HG03432 (cell line): Measurements from ENCODE around the gene PRKCD.
A peak's percentile ranks its signal among the peaks of the same experiment; 100 is the strongest.

Source experiments
- ATAC-seq: cut with Tn5 transposase; IDR thresholded peaks from one replicate; pipeline ENCODE4 v1.9.1; 2021; ENCODE audit warnings: mild to moderate bottlenecking, moderate library complexity; ENCODE audit not compliant: unreplicated experiment

Gene PRKCD

DNA sequence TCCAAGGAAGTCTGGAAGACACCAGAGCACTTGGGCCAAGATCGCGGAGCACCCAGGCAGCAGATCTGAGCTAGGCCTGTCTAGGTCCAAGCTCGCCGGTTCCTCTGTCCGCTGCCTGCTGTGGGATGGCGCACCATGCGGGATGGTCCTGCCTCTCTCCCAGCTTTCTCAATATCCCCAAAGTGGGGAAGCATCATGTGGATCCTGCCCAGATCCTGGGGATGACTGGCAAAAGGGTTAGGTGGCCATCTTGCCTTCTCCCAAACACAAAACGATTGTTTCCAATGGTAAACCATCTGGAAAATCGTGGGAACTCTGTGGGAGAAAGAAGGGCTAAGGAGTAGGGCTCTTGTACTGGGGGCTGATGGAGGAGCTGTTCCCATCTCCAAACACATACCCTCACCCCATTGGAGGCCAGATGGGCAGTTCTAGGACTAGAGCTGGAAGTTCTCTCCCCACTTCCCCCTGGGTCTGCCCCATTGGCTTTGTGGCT is 8.9 kb downstream of the PRKCD start:
- no peak for ATAC-seq

DNA sequence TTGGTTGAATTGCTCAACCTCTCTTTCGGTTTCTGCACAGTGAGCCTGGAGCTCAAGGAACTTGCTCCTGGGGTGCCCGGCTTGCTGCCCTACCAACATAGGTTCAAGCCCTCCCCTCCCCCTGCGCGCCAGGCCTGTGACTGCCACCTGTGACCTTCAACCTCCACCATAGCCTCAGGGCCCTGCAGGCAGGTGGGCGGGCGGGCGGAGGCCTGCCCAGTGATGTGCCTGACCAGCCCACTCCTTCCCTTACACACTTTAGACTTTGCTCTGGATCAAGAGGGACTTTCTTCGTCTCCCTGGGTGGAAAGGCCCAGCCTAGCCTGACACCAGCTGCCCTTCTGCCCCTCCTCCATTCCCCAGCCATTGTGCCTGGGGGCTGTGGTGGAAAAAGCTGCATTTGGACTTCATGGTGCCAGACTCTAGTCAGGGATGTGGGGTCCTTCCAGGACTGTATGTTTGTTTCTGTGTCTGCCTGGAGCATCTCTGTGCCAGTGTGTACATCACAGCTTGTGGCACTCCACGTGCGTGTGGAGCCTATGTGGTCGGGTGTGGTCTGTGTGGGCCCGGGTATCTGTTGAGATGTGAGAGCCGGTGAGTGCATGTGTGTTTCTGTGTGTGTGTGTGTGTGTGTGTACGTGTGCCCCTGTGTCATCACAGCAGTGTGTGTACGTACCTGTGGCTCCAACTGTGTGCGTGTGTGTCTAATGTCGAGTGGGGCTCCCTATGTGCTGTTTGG is 9.5 kb downstream of the PRKCD start:
- ATAC-seq = peak; percentile 43

DNA sequence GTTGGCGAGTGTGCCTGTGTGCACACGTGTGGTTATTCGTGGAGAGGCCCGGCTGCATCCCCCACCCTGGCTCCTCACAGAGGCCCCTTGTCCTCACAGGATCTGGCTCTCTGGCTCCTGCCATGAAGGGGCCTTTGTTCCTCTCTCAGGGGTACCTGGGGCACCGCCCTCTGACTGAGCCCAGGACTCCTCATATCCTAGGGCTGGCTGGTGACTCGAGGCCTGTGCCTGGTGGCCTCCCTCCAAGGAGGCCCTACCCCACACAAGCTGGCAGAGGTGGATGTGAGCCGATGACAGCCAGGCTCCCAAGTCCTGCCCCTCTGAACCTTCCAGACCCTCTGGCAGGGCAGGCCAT is 10.0 kb downstream of the PRKCD start:
- ATAC-seq = no peak

DNA sequence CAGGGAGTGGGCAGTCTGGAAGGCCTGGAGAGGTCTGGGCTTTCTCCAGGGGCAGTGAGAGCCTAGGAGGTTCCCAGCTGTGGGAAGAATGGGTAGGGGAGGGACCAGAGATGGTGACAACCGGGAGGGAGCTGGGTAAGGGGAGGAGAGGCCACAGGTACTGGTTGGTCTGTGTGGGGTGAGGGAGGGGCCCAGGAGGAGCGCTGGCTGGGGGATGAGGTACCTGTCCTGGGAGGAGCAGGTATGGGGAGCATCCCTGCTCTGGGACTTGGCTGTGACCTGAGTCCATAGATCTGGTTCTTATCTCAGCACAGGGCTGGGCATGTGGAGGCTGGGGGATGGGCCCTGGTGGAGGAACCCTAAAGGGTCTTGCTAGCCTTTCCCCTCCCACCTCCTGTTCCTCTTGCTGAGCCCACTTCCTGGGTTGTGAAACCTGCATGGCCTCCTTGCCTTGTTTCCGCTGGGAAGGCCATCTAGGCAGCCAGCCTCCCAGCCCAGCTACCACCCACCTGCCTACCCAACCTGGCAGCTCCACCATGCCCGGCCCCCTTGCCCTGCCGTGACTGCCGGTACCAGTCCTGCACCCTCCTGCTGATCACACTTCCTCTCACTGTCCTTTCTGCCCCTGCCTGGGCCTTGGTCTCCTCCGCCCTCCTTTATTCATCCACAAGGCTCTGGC is 11.0 kb downstream of the PRKCD start:
- no peak for ATAC-seq

DNA sequence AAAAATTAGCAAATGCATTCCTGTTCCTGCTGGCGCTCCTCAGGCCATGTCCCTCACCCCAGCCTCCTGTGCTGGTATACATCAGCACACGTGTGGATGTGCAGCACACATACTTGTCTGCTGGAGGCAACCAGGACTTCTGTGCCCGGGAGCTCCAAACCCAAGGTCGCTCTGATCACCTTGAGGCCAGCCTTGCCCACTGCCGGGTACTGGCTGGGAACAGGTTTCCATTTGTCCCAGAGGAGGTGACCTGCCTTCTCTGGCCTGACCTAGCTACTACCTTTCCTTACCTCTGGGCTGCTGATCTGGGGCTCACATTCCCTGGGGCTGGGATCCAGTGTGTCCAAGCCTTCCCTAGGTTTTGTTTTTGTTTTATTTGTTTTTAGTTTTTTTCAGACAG is 12.1 kb downstream of the PRKCD start:
- ATAC-seq = no peak

DNA sequence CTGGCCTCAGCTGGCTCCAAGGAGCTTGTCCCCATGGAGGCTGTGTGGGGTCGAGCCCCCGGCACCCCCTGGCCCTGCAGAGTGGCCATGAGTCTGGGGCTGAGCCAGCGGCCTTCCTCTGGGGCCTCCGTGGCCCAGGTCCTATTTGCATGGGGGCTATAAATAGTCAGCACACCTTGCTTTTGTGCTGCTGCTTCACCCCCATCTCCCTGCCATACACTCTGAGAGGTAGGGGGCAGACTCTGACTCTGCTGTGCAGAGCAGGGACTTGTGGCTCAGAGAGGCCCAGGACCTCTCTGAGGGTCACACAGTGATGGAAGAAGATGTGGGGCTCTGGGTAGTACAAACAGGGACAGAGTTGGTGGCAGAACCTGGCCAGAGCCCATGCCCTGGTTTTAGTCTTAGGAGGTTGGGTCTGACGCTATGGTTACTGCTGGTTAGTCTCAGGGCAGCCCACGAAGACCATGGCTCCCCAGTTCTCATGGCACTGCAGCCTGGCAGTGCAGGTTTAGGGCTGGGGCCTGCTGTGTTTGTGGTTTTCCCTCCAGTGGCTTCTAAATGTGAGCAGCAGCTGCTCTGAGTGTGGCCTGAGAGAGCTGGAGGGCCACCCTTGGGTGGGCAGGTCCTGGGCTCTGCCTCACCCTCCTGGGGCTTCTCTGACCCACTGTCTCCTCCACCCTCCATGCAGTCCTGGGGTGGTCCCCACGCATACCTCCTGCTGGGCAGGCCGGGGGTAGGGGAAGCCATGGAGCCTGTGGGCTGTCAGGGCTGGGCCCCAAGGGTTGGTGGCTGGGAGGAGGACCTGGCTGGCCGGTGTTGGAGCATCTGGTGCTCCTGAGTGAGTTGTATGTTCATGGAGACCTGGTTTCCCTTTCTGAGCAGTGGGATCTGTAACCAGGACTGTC is 13.6 kb downstream of the PRKCD start:
- ATAC-seq = peak; percentile 46

DNA sequence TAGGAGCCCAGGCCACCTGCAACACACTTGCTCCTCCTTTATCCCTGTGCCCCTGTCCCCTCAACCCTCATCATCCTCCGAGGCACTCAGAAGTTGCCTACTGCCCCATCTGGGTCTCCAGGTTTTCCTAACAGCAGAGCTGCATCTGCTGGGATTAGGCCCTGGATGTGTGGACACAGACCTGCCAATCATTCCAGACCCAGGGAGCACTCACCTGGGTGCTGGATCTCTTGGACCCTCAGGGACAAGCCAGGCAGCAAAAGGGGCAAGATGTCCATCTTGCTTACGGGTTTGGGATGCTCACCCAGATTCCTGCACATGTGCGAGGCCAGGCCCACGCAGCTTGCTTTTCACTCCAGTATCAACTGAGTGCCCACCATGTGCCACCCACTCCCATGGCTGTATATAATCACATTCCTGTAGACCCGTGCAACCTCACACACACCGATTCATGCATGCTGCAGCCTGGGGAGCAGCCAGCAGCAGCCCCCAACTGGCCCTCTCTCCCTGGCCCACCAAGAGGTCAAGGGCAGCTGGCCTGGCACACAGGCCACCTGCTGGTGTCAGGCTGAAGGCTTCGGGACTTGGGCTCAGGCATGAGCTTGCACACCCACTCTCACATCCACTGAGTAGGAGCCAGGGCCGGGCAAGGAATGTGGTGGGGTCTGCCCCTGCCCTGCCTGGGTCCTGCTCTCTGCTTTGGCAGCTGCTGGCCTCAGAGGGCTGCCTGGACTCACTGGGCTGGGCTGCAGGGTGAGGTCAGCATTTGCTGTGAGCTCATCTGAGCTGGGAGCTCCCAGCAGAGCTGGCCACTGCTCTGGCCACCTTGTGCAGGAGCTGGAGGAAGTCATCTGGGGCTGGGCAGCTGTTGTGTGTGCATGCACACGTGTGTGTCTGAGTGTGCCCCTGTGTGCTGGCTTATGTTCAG is 14.9 kb downstream of the PRKCD start:
- no peak for ATAC-seq

DNA sequence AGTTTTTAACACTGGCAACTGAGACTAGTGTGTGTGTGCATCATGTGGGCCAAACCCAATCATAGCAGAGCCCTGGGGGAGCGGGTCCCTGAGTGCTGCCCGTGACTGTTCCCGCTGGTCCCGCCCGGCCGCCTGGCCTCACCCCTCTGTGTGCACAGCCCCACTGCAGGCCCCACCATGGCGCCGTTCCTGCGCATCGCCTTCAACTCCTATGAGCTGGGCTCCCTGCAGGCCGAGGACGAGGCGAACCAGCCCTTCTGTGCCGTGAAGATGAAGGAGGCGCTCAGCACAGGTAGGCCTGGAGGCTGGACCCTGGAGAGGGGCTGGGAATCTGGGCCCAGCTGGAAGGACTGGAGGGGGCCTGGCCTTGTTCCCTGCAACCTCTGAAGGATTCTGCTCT is 17.2 kb downstream of the PRKCD start:
- ATAC-seq = no peak

DNA sequence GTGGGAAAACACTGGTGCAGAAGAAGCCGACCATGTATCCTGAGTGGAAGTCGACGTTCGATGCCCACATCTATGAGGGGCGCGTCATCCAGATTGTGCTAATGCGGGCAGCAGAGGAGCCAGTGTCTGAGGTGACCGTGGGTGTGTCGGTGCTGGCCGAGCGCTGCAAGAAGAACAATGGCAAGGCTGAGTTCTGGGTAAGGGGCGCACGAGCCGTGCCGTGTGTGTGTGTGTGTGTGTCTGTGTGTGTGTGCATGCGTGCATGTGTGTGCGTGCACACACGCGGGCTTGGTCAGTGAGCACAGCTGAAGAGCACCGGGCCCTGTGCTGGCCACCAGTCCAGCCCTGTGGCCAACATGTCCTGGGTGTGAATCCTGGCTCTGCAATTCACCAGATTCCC is 18.6 kb downstream of the PRKCD start:
- ATAC-seq = no peak

DNA sequence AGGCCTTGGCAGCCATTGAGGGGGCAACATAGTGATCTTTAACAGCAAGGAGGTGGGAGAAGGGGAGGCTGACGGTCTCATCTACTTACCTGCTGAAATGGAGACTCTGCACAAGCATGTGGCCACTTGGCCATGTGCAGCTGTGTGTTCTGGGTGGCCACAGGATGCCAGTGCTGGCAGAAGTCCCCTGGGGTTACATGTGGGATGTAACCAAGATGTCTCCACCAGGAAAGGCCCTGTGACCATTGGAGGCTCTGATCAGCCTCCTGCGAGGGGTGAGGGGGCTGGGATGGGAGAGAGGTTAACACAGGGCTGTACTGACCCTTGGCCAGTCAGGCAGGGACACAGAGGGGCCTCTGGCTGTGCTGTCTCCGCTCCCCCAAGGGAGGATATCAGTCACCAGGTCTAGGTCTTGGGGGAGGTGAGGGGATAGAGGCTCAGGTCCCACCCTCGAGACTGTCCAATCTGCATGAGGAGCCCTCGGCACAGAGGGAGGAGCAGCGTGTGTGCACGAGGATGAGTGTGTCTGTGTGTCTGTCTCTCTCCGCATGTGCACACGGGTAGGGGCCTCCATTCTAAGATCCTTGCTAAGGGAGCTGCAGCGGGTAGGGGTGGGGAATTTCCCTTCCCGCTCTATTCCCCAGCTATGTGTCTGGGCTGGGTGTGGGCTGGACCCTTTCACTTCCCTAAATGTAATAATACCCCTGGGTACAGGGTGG is 19.5 kb downstream of the PRKCD start:
- peak; percentile 92 for ATAC-seq

DNA sequence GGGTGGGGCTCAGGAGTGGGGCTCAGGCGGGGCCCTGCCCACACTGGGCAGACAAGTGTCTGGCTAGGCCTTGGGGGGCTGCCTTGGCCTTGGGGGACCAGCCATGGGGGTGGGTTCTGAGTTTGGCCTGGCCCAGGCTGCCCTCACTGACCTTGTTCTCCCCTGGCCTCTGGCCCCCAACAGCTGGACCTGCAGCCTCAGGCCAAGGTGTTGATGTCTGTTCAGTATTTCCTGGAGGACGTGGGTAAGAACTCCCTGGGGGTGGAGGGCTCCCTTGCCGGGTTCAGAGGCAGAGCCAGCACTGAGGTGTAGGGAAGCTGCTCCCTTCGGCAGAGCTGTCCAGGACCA is 20.0 kb downstream of the PRKCD start:
- ATAC-seq = peak; percentile 27

DNA sequence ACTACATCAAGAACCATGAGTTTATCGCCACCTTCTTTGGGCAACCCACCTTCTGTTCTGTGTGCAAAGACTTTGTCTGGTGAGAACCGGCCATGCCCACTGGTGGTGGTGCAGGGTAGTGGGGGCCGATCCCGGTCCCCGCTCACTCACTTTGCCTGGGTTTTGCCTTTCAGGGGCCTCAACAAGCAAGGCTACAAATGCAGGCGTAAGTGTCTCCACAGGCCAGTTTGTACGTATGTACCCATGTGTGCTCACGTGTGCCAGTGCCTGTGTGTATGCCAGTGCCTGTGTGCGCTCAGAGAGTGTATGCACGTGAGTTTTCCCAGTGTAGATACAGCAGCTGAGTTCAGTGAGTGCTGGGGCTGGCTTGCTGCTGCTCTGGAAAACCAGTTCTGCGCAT is 20.5 kb downstream of the PRKCD start:
- ATAC-seq = no peak

DNA sequence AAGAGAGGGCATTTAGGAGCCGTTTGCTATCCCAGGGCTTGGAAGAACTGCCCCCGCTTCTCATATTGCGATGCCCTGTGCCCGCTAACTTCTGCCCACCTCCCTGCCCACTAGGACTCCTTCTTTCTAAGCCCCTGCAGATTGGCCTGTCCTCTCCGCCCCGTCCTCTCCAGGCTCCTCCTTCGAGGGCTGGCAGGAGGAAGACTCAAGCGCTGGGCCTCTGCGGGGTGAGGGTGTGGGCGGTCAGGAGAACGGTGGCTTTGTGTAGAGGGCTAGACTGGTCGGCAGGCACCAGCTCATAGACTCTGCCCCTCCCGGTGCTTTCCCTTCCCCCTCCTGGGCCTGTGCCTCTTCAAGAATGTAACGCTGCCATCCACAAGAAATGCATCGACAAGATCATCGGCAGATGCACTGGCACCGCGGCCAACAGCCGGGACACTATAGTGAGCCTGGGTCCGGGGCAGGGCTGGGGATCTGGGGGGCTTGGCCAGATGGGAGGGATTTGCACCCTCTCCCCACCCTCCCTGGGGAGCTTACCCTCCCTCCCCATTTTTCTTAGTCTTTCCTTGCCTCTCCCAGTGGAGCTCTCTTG is 21.9 kb downstream of the PRKCD start:
- no peak for ATAC-seq

DNA sequence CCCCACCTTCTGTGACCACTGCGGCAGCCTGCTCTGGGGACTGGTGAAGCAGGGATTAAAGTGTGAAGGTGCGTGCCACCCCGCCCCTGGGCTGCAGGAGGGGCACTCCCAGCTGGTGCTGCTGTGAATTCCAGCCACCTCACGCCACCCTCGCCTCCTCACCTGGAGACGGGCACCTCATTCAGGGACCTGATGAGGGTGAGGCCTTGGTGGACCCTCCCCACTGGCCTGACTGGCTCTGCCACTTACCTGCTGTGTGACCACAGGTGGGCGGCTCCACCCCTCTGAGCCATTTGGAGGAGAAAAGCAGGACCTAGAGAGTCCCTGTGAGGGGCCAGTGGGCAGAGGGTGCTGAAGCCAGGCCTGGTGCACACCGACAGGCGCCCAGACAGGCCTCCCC is 22.5 kb downstream of the PRKCD start:
- ATAC-seq = no peak

DNA sequence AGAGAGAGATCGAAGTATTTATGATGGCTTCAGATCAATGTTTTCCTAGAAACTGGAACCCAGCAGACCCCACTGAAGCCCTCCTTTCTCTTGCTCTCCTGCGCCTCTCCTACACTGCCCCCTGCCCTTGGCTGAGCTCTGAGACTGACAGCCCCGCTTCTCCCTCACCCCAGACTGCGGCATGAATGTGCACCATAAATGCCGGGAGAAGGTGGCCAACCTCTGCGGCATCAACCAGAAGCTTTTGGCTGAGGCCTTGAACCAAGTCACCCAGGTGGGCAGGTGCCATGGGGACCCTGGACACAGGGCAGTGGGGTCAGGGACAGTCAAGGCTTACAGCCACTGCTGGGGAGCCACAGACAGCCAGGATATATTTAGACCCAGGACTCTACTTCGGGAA is 23.7 kb downstream of the PRKCD start:
- ATAC-seq = no peak

DNA sequence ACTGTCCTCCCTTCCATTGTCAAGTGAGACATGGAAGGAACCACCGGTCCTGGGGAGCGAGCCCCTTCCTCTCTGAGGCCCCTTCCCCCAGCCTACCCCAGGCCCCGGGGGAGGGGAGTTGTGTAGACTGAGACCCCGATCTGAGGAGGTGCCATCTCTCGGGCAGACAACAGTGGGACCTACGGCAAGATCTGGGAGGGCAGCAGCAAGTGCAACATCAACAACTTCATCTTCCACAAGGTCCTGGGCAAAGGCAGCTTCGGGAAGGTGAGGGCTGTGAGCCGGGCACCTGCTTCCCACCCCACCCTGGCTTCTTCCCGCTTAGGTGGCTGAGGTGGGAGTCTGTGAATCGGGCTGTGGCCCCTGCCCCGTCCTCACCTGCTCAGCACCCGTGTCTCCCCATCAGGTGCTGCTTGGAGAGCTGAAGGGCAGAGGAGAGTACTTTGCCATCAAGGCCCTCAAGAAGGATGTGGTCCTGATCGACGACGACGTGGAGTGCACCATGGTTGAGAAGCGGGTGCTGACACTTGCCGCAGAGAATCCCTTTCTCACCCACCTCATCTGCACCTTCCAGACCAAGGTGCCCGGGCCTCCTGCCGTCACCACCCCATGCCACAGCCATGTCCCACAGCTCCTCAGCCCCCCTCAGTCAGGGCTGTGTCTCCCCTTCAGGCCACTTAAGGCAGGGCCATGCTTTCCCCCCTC is 24.9 kb downstream of the PRKCD start:
- no peak for ATAC-seq

DNA sequence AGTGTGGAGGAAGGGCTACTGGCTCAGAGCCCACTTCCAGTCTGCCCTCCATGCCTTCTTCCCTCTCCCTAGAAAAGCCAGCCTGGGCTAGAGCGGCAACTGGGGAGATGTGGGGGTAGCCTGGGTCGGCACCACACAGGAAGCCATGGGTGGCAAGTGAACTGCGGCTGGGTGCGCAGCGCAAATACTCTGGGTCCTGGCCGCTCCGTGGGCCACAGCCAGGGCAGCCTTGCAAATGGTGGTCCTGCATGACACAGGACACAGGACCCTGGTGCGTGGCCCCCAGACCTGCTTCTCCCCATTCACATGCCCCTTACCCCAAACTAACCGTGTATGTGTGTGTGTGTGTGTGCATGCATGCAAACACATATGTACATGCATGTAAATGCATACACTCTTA is 25.7 kb downstream of the PRKCD start:
- no peak for ATAC-seq

DNA sequence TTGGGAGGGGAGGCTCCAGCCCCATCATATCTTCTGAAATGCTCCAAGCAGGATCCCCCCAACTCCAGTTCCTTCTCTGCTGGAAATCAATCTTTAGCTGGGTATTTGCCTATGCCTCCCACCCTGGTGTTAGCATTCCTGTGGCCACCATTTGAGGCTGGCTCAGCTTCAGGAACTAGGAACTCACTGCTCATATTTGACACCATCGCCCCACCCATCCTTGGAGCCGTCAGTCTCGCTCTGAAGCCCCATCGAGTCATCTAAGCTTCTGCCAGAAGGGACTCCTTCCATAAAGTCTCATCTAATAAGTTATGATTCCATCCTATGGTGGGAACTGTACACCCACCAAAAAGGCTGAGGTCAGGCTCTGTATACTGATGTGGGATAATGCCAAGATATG is 26.4 kb downstream of the PRKCD start:
- no peak for ATAC-seq

DNA sequence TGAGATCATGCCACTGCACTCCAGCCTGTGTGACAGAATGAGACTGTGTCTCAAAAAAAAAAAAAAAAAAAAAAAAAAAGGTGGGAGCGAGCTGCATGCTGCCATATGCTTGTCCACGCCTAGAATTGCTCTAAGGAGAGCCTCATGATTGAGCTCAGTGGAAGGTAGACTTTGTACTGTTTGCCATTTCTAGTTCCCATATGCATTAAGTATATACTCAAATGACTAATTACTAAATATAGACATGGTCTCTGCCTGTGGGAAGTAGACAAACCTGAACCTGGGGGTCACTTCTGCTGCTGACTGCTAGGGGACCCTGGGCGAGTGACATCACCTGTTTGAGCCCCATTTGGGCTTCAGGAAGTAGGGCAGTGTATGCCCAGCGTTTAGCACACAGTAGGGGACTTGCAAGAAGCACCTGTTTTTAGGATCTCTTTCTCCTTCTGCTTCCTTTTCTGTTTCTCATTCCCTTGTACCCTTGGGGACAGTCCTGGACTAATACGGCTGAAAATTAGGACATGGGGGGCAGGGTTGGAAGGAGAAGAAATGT is 27.2 kb downstream of the PRKCD start:
- no peak for ATAC-seq
